ENCODE data around the gene CYP2W1.
A peak's percentile ranks its signal among the peaks of the same experiment; 100 is the strongest.
"Not testable (repeated sequence)": the region's sequence is repeated elsewhere in the genome, so short reads cannot be mapped to it uniquely, and the experiment has no call there.

The CYP2W1 gene

GRCh38 chr7:1025743-1026581 lies 43.0 kb downstream of the CYP2W1 start:
- Mint-ChIP-seq H3K9me3 (no peaks in the 10 kb centered on the region), H3K36me3 (ENCODE audit: low read depth) (peaks cover 16% of the 10 kb centered on the region), H3K4me3 (no peak overlapping the region), H3K27me3 (no peaks in the 10 kb centered on the region), H3K4me1 (peaks cover 31% of the 10 kb centered on the region), H3K27ac (no peak overlapping the region)
- no peak for DNase-seq
- no peak for ATAC-seq

- H3K4me1 Mint-ChIP-seq, result peaks cover 31% of the 10 kb centered on the region
- ATAC-seq (no peak), DNase-seq (no peak)
- no peaks in the 10 kb centered on the region for H3K27me3 Mint-ChIP-seq
- H3K27ac Mint-ChIP-seq, result no peak overlapping the region
- peak overlapping the region; percentile 66 for H3K4me3 Mint-ChIP-seq
- H3K9me3 Mint-ChIP-seq, result no peaks in the 10 kb centered on the region
- H3K36me3 Mint-ChIP-seq (ENCODE audit: low read depth), result peaks cover 11% of the 10 kb centered on the region
Observed at GRCh38 chr7:1026721-1027161, 43.8 kb downstream of the CYP2W1 start.

DNA sequence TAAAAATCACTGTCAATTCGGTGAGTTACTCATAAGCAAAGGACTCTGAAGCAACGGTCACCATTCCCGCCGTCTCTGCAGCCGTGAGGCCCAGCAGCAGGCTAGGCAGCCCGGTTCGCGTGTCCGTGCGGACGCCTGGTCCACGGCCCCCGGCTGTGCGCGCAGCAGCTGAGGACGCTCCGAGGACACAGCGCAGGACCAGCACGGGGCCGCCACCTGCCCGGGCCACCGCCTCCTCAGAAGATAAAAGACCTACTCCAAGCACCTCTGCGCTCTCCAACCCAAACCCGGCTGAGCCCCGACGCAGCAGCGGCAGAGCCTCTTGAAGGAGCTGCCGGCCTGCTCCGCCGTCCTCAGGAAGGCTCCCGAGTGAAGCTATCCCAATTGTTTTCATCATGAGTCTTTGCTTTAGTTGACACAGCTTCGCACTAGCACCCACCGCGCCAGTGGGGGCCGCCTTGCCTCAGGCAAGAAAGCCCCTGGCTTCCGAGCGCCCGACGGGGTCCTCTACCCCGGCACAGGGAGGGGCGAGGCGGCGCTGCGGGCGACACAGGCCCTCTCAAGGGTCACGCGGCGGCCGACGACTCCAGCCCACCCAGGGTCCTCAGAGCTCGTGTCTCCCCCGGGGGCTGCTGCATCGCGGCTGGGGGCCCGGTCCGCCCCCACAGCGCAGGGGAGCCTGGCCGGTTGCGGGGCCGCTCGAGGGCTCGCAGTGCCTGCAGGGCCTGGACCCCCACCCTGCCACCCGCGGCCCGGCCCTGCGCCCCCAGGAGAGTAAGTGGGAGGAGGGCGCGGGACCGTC lies 44.5 kb downstream of the CYP2W1 start:
- Mint-ChIP-seq H3K4me1 (peaks cover 31% of the 10 kb centered on the region), H3K27ac (no peak overlapping the region), H3K4me3 (peak overlapping the region; percentile 66), H3K36me3 (ENCODE audit: low read depth) (peaks cover 7% of the 10 kb centered on the region), H3K27me3 (no peaks in the 10 kb centered on the region), H3K9me3 (no peaks in the 10 kb centered on the region)
- ATAC-seq, result no peak
- DNase-seq, result no peak

DNA sequence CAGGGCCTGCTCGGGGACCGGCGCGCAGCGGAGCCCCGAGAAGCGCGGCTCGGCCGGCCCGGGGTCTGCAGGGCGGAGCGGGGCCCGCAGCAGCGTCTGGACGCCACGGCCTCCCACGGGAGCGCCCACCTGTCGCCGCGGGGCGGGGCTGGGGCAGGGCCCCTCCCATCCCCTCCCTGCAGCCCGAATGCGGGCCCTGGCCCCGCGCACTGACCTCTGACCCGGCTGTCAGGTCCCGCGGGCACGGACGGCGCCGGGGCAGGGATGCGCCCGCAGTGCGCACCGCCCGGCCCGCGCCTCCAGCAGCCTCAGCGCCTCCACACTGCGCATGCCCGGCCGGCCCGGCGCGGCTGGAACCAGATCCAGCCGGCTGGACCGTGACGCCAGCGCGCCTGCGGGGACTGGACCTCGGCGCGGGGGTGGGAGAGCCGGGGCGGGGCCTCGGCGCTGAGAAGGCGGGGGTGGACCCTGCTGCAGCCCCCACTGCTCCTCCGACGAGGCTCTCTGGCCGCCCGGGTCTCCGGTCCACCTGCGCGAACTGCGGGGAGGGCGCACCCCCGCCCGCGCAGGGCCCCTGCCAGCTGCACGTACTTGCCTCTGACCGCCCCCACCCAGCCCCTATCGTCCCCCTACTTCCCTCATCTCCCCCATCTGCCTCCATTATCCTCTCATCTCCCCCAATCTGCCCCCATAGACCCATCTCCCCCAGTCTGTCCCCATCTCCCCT lies 45.2 kb downstream of the CYP2W1 start:
- ATAC-seq (peak; percentile 79), DNase-seq (peak; percentile 90)
- Mint-ChIP-seq H3K9me3 (no peaks in the 10 kb centered on the region), H3K36me3 (ENCODE audit: low read depth) (peaks cover 5% of the 10 kb centered on the region), H3K27me3 (no peaks in the 10 kb centered on the region), H3K4me1 (peaks cover 34% of the 10 kb centered on the region), H3K4me3 (peak overlapping the region; percentile 71), H3K27ac (peak overlapping the region; percentile 68)

DNA sequence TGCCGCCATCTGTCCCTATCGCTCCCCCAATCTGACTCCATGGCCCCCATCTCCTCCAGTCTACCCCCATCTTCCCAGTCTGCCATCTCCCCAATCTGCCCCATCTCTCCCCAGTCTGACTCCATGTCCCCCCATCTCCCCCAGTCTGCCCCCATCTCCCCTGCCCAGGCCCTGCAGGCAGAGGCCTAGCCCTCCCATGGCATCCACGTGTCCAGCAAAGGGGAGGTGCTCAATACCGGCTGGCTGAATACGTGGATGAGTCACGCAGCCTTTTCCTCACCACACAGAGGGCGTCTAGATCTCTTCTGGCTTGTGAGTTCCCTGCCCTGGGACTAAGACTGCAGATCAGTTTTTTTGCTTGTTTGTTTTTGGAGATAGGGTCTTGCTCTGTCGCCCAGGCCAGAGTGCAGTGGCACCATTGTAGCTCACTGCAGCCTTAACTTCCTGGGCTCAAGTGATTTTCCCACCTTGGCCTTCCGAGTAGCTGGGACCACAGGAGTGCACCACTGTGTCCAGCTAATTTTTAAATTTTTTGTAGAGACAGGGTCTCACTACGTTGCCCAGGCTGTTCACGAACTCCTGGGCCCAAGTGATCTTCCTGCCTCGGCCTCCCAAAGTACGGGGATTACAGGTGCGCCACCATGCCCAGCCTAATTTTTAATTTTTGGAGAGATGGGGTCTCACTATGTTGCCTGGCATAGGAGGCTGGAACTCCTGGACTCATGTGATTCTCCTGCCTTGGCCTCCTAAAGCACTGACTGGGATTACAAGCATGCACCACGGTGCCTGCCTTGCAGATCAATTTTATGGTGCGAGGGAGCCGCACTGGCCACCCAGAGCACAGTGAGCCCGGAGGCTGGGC lies 46.0 kb downstream of the CYP2W1 start:
- peak overlapping the region; percentile 71 for H3K4me3 Mint-ChIP-seq
- peak; percentile 90 for ATAC-seq
- no peaks in the 10 kb centered on the region for H3K9me3 Mint-ChIP-seq
- no peaks in the 10 kb centered on the region for H3K27me3 Mint-ChIP-seq
- DNase-seq, result peak; percentile 70
- H3K36me3 Mint-ChIP-seq (ENCODE audit: low read depth), result peaks cover 5% of the 10 kb centered on the region
- peaks cover 38% of the 10 kb centered on the region for H3K4me1 Mint-ChIP-seq
- H3K27ac Mint-ChIP-seq, result peak overlapping the region; percentile 68

DNA sequence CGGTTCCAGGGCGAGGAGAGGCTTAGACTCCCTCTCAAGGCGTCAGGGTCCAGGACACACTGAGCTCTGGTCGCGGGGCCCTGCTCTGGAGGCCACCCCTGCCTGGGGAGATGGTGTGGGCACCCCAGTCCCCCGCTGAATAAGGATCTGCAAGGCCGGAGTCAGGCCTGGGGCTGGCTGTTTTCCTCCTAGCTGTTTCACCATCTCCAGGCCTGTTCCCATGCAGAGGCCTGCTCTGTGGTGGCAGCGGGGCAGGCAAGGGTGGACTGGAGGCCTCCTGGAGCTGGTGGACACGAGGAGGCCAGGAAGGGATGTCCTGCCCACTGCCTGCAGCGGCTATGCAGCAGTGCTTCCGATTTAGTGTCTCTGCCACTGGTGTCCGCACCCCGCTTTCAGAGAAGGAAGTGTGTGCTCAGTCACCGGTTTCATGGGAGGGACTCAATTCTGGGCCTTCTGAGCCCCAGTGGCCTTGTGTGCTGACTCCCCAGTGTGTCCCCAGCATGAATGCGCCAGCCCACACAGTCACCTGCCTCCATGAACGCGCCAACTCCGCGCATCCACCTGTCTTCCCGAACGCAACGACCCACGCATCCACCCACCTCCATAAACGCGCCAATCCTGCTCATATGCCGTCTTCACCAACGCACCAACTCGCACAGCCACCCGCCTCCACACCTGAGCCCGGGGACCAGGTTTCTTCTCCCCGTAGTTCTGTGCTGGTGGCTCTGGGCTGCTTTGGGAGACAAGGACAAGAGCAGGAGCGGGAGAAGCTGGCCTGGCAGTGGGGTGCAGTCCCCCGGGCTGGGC lies 46.9 kb downstream of the CYP2W1 start:
- H3K4me1 Mint-ChIP-seq, result peaks cover 36% of the 10 kb centered on the region

GRCh38 chr7:1030444-1031070 lies 47.6 kb downstream of the CYP2W1 start:
- Mint-ChIP-seq H3K27ac (no peak overlapping the region), H3K36me3 (ENCODE audit: low read depth) (peaks cover 5% of the 10 kb centered on the region), H3K4me3 (no peak overlapping the region), H3K27me3 (no peaks in the 10 kb centered on the region), H3K4me1 (peaks cover 36% of the 10 kb centered on the region), H3K9me3 (no peaks in the 10 kb centered on the region)
- no peak for ATAC-seq
- no peak for DNase-seq

More for the DNA sequence above, 46.9 kb downstream of the CYP2W1 start:
- ATAC-seq, result no peak
- H3K9me3 Mint-ChIP-seq, result no peaks in the 10 kb centered on the region
- H3K27me3 Mint-ChIP-seq, result no peaks in the 10 kb centered on the region
- DNase-seq, result no peak
- H3K27ac Mint-ChIP-seq, result no peak overlapping the region
- no peak overlapping the region for H3K4me3 Mint-ChIP-seq
- H3K36me3 Mint-ChIP-seq (ENCODE audit: low read depth), result peaks cover 5% of the 10 kb centered on the region

- DNase-seq (no peak), ATAC-seq (no peak)
- H3K4me3 Mint-ChIP-seq, result no peak overlapping the region
- peaks cover 31% of the 10 kb centered on the region for H3K4me1 Mint-ChIP-seq
- no peaks in the 10 kb centered on the region for H3K36me3 Mint-ChIP-seq (ENCODE audit: low read depth)
- no peak overlapping the region for H3K27ac Mint-ChIP-seq
- H3K9me3 Mint-ChIP-seq, result no peaks in the 10 kb centered on the region
- H3K27me3 Mint-ChIP-seq, result no peaks in the 10 kb centered on the region
Observed at GRCh38 chr7:1031716-1032455, 48.9 kb downstream of the CYP2W1 start.

- DNase-seq (no peak), ATAC-seq (no peak)
- Mint-ChIP-seq H3K27ac (no peak overlapping the region), H3K27me3 (no peaks in the 10 kb centered on the region), H3K4me3 (no peak overlapping the region), H3K9me3 (no peaks in the 10 kb centered on the region), H3K36me3 (ENCODE audit: low read depth) (no peaks in the 10 kb centered on the region), H3K4me1 (peaks cover 29% of the 10 kb centered on the region)
Observed at GRCh38 chr7:1032536-1033181, 49.7 kb downstream of the CYP2W1 start.

- Mint-ChIP-seq H3K36me3 (ENCODE audit: low read depth) (no peaks in the 10 kb centered on the region), H3K4me1 (peaks cover 29% of the 10 kb centered on the region), H3K9me3 (no peaks in the 10 kb centered on the region), H3K4me3 (no peak overlapping the region), H3K27ac (no peak overlapping the region), H3K27me3 (no peaks in the 10 kb centered on the region)
- ATAC-seq, result no peak
- no peak for DNase-seq
Observed at GRCh38 chr7:1033546-1034145, 50.7 kb downstream of the CYP2W1 start.

DNA sequence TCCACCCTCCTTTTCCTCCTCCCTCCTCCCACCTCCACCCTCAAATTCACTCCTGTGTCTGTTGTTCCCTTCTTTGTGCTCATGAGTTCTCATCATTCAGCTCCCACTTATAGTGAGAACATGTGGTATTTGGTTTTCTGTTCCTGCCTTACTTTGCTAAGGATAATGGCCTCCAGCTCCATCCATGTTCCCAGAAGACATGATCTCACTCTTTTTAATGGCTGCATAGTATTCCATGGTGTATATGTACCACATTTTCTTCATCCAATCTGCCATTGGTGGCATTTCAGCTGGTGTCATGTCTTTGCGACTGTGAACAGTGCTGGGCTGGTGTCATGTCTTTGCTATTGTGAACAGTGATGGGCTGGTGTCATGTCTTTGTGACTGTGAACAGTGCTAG lies 51.8 kb downstream of the CYP2W1 start:
- not testable (repeated sequence) for H3K9me3 Mint-ChIP-seq; DNase-seq; H3K36me3 Mint-ChIP-seq (ENCODE audit: low read depth); H3K27me3 Mint-ChIP-seq; H3K27ac Mint-ChIP-seq; H3K4me3 Mint-ChIP-seq; ATAC-seq
- peaks cover 21% of the 10 kb centered on the region for H3K4me1 Mint-ChIP-seq

Measured in activated naive CD8-positive, alpha-beta T cell treated with anti-CD3 and anti-CD28 coated beads, Interleukin-2, amount 50 U/mL, for 24 hours (primary cell).